Activated CD8-positive, alpha-beta memory T cell treated with anti-CD3 and anti-CD28 coated beads, Interleukin-2, amount 50 U/mL, for 1 hour (primary cell): ENCODE results near the gene CCDC69.

Source experiments
- DNase-seq: peaks from one replicate; pipeline ENCODE4 v3.0.0-alpha.2; 2020; ENCODE audit errors: extremely low read depth

CCDC69 gene

DNA sequence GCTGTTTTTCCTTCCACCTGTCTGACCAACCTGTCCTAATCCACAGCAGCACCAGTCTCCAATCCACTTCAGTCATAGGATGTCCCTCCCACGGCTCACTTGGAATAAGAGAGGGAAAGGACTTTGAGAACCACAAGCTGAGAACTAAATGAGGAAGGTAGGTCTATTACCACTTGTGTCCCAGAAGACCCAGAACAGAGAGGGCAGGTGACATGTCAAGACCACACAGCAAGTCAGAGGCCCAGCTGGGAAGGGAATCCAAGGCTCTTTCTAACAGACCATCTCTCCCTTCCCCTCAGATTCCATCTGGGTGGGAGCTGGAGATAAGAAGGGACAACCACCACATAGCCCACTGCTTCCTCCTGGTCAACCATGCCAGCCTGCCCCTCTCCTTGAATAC lies 81.0 kb downstream of the CCDC69 start:
- no peak for DNase-seq

- no peak for DNase-seq
Observed at GRCh38 chr5:151141535-151141934, 82.4 kb downstream of the CCDC69 start.

GRCh38 chr5:151140686-151141459 lies 83.0 kb downstream of the CCDC69 start:
- DNase-seq, result no peak

DNA sequence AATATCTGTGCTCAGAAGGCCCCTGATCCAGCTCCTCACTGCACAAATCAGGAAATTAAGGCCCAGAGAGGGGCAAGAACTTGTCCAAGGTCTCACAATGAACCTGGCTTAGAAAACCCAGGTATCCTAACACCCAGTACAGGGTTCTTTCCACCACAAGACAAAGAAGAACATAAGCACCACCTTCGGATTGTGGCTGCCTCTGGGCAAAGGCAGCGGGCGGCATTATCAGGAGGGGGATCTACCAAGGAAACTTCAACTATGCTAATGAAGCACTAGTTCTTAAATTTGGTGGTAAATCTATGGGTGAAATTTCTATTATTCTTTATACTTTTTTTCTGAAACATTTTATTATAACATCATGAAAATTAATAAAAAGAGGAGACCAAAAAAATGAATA lies 84.2 kb downstream of the CCDC69 start:
- no peak for DNase-seq

DNA sequence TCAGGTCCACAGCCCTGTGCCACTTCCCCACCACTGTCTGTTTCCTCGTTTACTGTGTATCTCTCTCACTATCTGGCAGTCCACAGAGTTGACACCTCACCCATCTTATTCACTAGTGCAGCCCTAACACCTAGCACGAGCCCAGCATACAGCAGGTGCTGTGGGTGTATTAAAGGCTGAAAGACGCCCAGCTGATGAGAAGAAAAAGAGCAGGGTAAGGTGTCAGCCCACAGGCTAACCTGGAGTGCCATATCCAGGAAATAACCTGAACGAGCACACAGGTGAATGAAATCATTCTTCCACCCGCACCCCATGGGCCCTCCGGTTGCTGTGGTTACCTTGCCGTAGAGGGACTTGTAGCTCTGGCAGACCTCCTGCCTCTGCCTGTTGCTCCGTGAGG lies 84.9 kb downstream of the CCDC69 start:
- DNase-seq, result no peak

DNA sequence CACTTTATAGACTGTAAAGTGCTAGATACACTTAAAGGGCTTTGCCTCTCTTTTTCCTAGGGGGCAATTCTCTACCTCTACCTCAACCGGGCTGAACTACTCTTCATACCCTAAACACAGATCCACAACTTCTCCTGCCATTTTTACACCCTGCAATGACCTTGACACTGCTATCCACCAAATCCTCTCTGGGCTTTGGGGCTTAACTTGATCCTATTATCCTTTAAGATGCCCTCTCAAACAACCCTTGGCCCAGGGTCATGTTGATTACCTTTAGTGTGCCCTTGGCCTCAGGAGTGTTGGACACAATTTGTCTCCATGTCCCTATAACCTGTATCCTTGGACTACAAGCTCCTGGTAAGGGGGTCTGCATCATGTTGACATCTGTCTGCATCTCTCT lies 85.8 kb downstream of the CCDC69 start:
- no peak for DNase-seq

GRCh38 chr5:151137067-151137825 lies 86.6 kb downstream of the CCDC69 start:
- DNase-seq, result no peak

DNA sequence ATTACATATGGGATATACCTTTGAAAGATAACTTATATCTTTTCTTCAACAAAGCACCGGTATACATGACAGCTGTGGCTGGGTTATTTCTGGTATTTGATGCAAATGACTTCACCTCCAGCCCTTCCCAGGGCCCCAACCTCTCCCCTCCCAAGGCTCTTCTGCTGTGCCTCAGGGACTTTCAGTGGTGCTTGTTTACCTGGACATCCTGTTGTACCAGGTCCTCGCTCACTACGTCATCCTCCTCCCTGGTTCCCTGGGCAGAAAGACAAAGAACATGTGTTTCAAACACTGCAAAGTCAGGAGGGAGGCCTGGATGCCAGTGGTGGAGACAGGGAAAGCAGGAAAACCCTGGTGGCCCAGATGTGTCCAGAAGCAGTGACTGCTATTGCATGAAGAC lies 89.7 kb downstream of the CCDC69 start:
- no peak for DNase-seq

DNA sequence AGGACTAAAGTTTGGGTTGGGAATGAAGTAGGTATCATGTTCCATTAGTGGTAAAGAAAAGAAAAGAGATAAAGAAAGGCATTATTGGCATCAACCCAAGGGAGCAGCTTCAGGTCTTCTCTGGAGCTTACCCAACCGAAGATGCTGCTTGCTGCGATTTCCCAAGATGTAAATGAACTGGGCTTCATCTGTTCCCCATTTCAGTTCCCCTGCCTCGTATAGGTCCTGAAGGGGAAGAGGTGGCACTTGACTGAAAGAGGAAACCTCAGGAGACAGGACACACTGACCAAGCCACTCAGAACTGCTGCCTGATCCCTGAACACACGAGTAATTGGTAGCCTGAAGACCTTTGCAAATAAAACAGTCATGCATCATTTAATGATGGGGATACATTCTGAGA lies 90.9 kb downstream of the CCDC69 start:
- DNase-seq, result no peak
